B cell (primary cell): ENCODE data around the gene DTHD1.

Experiments used
- EZH2 ChIP-seq: IDR thresholded peaks from 2 replicates; pipeline ENCODE4 v1.6.1; 2012; ENCODE audit warnings: borderline replicate concordance, low read depth, mild to moderate bottlenecking, moderate library complexity, low read length; ENCODE audit not compliant: insufficient read depth, poor library complexity, severe bottlenecking
- TF ChIP-seq, protein P1 (sequence below): fragments of 200-600 bp; IDR thresholded peaks from one replicate; pipeline ENCODE4 v1.8.0; 2022; ENCODE audit warnings: antibody characterized with exemption, mild to moderate bottlenecking

DNA sequence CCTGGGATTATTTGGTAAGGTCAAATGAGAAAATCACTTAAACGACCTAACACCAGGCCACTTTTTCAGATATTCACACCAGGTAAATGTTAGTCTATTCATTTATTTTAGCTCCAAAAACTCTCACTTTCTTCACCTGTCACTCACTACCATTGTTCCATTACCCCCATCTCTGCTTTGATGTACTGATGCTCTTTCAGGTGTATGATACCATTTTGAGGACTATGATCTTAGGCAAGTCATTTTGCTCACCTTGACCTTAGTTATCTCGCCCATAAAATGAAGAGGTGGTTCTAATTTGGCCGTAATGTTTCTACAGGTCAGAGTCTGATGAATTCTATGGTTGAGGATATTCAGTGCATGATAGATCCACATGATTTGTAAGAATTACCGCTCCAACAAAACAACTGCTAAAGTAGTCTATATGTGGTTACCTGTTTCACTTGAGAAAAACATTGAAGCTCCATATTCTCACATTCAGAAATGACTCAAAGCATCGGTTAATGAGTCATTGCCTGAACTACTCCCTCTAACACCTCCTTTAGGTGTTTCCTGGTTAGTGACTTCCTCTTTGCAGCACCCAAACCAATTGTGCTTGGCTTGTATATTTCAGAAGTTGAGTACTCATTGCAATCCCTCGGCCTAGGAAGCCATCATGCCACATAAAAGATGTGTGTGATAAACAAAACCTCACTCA, 4.5 kb downstream of the DTHD1 start:
- TF ChIP-seq, protein P1, sequence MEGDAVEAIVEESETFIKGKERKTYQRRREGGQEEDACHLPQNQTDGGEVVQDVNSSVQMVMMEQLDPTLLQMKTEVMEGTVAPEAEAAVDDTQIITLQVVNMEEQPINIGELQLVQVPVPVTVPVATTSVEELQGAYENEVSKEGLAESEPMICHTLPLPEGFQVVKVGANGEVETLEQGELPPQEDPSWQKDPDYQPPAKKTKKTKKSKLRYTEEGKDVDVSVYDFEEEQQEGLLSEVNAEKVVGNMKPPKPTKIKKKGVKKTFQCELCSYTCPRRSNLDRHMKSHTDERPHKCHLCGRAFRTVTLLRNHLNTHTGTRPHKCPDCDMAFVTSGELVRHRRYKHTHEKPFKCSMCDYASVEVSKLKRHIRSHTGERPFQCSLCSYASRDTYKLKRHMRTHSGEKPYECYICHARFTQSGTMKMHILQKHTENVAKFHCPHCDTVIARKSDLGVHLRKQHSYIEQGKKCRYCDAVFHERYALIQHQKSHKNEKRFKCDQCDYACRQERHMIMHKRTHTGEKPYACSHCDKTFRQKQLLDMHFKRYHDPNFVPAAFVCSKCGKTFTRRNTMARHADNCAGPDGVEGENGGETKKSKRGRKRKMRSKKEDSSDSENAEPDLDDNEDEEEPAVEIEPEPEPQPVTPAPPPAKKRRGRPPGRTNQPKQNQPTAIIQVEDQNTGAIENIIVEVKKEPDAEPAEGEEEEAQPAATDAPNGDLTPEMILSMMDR = no peak
- no peak for TF ChIP-seq EZH2
